DND-41 (cell line): Measurements from ENCODE around the gene ELF4.

Source experiments
- EZH2 ChIP-seq: IDR thresholded peaks from 3 replicates; pipeline ENCODE4 v1.6.1; 2012; ENCODE audit warnings: borderline replicate concordance, low read depth, mild to moderate bottlenecking, moderate library complexity, low read length, inconsistent platforms; ENCODE audit not compliant: severe bottlenecking
- TF ChIP-seq, protein P1 (sequence below): IDR thresholded peaks from 2 replicates; pipeline ENCODE4 v1.5.1; 2012; ENCODE audit warnings: borderline replicate concordance, low read length, moderate library complexity, mild to moderate bottlenecking; ENCODE audit not compliant: poor library complexity, severe bottlenecking; ENCODE audit errors: extremely low read depth

DNA sequence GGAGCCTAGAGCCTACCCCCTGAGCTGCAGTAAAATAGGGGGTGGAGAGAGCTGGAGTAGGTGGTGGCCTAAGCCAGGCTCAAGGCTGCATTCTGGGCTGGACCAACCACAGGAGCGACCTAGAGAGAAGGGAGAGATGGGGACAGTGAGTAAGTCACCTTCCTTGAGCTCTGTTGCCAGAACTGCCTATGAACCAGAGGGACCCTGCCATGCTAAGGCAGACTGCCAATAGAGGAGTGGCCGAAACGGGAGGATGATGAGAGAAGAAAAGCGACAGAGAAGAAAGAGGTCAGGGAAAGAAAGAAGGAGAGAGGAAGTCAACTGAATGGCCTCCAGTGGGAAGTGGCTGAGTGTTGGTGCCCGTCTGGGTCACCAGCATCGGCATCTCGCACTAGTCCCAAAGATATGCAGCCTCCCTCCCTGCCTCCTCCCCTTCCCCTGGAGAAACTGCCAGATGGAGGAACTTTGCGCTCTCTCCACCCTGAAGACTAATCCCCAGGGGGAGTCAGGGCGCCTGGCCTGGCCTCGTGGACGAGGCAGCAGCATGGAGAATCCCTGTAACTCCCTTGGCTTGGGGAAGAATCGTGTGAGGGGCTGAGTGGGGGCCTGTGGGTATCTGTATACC lies 28.8 kb downstream of the ELF4 start:
- no peak for TF ChIP-seq EZH2
- TF ChIP-seq, protein P1, sequence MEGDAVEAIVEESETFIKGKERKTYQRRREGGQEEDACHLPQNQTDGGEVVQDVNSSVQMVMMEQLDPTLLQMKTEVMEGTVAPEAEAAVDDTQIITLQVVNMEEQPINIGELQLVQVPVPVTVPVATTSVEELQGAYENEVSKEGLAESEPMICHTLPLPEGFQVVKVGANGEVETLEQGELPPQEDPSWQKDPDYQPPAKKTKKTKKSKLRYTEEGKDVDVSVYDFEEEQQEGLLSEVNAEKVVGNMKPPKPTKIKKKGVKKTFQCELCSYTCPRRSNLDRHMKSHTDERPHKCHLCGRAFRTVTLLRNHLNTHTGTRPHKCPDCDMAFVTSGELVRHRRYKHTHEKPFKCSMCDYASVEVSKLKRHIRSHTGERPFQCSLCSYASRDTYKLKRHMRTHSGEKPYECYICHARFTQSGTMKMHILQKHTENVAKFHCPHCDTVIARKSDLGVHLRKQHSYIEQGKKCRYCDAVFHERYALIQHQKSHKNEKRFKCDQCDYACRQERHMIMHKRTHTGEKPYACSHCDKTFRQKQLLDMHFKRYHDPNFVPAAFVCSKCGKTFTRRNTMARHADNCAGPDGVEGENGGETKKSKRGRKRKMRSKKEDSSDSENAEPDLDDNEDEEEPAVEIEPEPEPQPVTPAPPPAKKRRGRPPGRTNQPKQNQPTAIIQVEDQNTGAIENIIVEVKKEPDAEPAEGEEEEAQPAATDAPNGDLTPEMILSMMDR: no peak
